HEK293 (cell line): ENCODE measurements around the gene CORO7.

Source experiments
- CTCF ChIA-PET: fragments of 350-600 bp; formaldehyde crosslinking; extraction: SDS; loops from one replicate; lab custom pipeline; 2021; ENCODE audit warnings: antibody characterized with exemption; lab: Yijun Ruan, JAX
- POLR2A ChIA-PET: fragments of 300-600 bp; formaldehyde crosslinking; extraction: SDS; loops from one replicate; lab custom pipeline; 2020; ENCODE audit warnings: antibody characterized with exemption, inconsistent platforms; lab: Yijun Ruan, JAX
- H3K27ac ChIP-seq: fragments of 200-500 bp; sonication (Bioruptor generic); 2 replicates; pipeline ENCODE4 v1.5.1; 2014; ENCODE audit warnings: low read depth, low read length, control low read depth, inconsistent platforms; ENCODE audit errors: extremely low read depth
- H3K36me3 ChIP-seq, 2 experiments: fragments of 200-500 bp in 1 of 2; sonication (Bioruptor generic) in 1 of 2; 1 replicate in 1 of 2; 2 replicates in 1 of 2; pipeline ENCODE4 v1.5.1; 2014 to 2017; ENCODE audit warnings: inconsistent platforms in 2 of 2, low read length in 2 of 2; ENCODE audit not compliant: control insufficient read depth in 2 of 2, insufficient read depth in 1 of 2
- H3K4me1 ChIP-seq: fragments of 200-500 bp; sonication (Bioruptor generic); 2 replicates; pipeline ENCODE4 v1.5.1; 2014; ENCODE audit warnings: mild to moderate bottlenecking, low read length, inconsistent platforms; ENCODE audit not compliant: control insufficient read depth, insufficient read depth
- H3K4me3 ChIP-seq: 2 replicates; pipeline ENCODE4 v1.5.1; 2011; ENCODE audit warnings: low read depth, mild to moderate bottlenecking, control low read depth, low read length, moderate library complexity
- H3K9me3 ChIP-seq: fragments of 200-500 bp; sonication (Bioruptor generic); 2 replicates; pipeline ENCODE4 v1.5.1; 2014; ENCODE audit warnings: low read depth, low read length, inconsistent platforms; ENCODE audit not compliant: control insufficient read depth, insufficient read depth
- HOXA7 ChIP-seq: sonication (generic); formaldehyde crosslinking; IDR thresholded peaks from 2 replicates; pipeline ENCODE4 v1.8.1; 2022; ENCODE audit warnings: missing genetic modification reagents, borderline replicate concordance
- INSM2 ChIP-seq: fragments of 450-650 bp; formaldehyde crosslinking; IDR thresholded peaks from 2 replicates; pipeline ENCODE4 v1.5.1; 2016; ENCODE audit warnings: missing biosample characterization, missing genetic modification characterization
- SCRT2 ChIP-seq: fragments of 450-650 bp; formaldehyde crosslinking; IDR thresholded peaks from 2 replicates; pipeline ENCODE4 v1.5.1; 2016; ENCODE audit warnings: missing biosample characterization, missing genetic modification characterization
- SP3 ChIP-seq: fragments of 450-650 bp; formaldehyde crosslinking; IDR thresholded peaks from 2 replicates; pipeline ENCODE4 v1.5.1; 2016; ENCODE audit warnings: missing biosample characterization, missing genetic modification characterization
- YY1 ChIP-seq: fragments of 450-650 bp; formaldehyde crosslinking; IDR thresholded peaks from 2 replicates; pipeline ENCODE4 v1.5.1; 2018; ENCODE audit warnings: missing biosample characterization, missing genetic modification characterization
- ZBTB7A ChIP-seq: fragments of 450-650 bp; formaldehyde crosslinking; IDR thresholded peaks from 2 replicates; pipeline ENCODE4 v1.5.1; 2016; ENCODE audit warnings: low read depth, missing biosample characterization, missing genetic modification characterization
- ZIC2 ChIP-seq: fragments of 450-650 bp; formaldehyde crosslinking; IDR thresholded peaks from 2 replicates; pipeline ENCODE4 v1.5.1; 2016; ENCODE audit warnings: missing biosample characterization, missing genetic modification characterization
- ZNF214 ChIP-seq: fragments of 450-650 bp; formaldehyde crosslinking; IDR thresholded peaks from 2 replicates; pipeline ENCODE4 v1.5.1; 2017; ENCODE audit warnings: missing biosample characterization, mild to moderate bottlenecking, missing genetic modification characterization, borderline replicate concordance
- ZNF274 ChIP-seq, 2 experiments: fragments of 200-500 bp in 1 of 2; fragments of 450-650 bp in 1 of 2; sonication (Bioruptor generic) in 1 of 2; formaldehyde crosslinking in 1 of 2; IDR thresholded peaks; 2 replicates each; pipeline versions ENCODE4 v1.5.1 to v1.6.1; 2014 to 2016; ENCODE audit warnings: borderline replicate concordance in 1 of 2, inconsistent platforms in 1 of 2, low read length in 1 of 2, missing biosample characterization in 1 of 2, missing genetic modification characterization in 1 of 2
- ZNF292 ChIP-seq: fragments of 450-650 bp; formaldehyde crosslinking; IDR thresholded peaks from 2 replicates; pipeline ENCODE4 v1.5.1; 2016; ENCODE audit warnings: low read depth, missing biosample characterization, missing genetic modification characterization, borderline replicate concordance
- ZNF335 ChIP-seq: fragments of 450-650 bp; formaldehyde crosslinking; conservative IDR thresholded peaks from 2 replicates; pipeline ENCODE4 v1.5.1; 2016; ENCODE audit warnings: missing biosample characterization, missing genetic modification characterization
- ZNF433 ChIP-seq: fragments of 450-650 bp; formaldehyde crosslinking; IDR thresholded peaks from 2 replicates; pipeline ENCODE4 v1.5.1; 2016; ENCODE audit warnings: missing biosample characterization, missing genetic modification characterization, low read depth
- ZNF514 ChIP-seq: fragments of 450-650 bp; formaldehyde crosslinking; IDR thresholded peaks from 2 replicates; pipeline ENCODE4 v1.5.1; 2016; ENCODE audit warnings: missing biosample characterization, missing genetic modification characterization
- ZNF623 ChIP-seq: fragments of 450-650 bp; formaldehyde crosslinking; IDR thresholded peaks from 2 replicates; pipeline ENCODE4 v1.5.1; 2016; ENCODE audit warnings: missing biosample characterization, missing genetic modification characterization
- ZNF654 ChIP-seq: fragments of 450-650 bp; formaldehyde crosslinking; IDR thresholded peaks from 2 replicates; pipeline ENCODE4 v1.5.1; 2016; ENCODE audit warnings: low read depth, missing biosample characterization, missing genetic modification characterization
- ZNF777 ChIP-seq: fragments of 450-650 bp; formaldehyde crosslinking; IDR thresholded peaks from 2 replicates; pipeline ENCODE4 v1.5.1; 2017; ENCODE audit warnings: missing biosample characterization, missing genetic modification characterization, borderline replicate concordance
- ZNF791 ChIP-seq: fragments of 450-650 bp; formaldehyde crosslinking; IDR thresholded peaks from 2 replicates; pipeline ENCODE4 v1.5.1; 2016; ENCODE audit warnings: missing biosample characterization, missing genetic modification characterization
- ZNF837 ChIP-seq: fragments of 450-650 bp; formaldehyde crosslinking; IDR thresholded peaks from 2 replicates; pipeline ENCODE4 v1.5.1; 2016; ENCODE audit warnings: missing biosample characterization, missing genetic modification characterization
- ZXDB ChIP-seq: fragments of 450-650 bp; formaldehyde crosslinking; IDR thresholded peaks from 2 replicates; pipeline ENCODE4 v1.5.1; 2016; ENCODE audit warnings: missing biosample characterization, missing genetic modification characterization
- TF ChIP-seq, protein P1 (sequence below): fragments of 450-650 bp; formaldehyde crosslinking; IDR thresholded peaks from 2 replicates; pipeline ENCODE4 v1.5.1; 2016; ENCODE audit warnings: missing biosample characterization, missing genetic modification characterization, low read depth
- TF ChIP-seq, protein P2 (sequence below): sonication (generic); formaldehyde crosslinking; IDR thresholded peaks from 2 replicates; pipeline ENCODE4 v1.8.1; 2022; ENCODE audit warnings: mild to moderate bottlenecking, moderate library complexity, missing genetic modification reagents
- TF ChIP-seq, protein P3 (sequence below): fragments of 450-650 bp; formaldehyde crosslinking; IDR thresholded peaks from 2 replicates; pipeline ENCODE4 v1.5.1; 2016; ENCODE audit warnings: missing biosample characterization, missing genetic modification characterization, borderline replicate concordance
- TF ChIP-seq, protein P4 (sequence below): fragments of 450-650 bp; formaldehyde crosslinking; IDR thresholded peaks from 2 replicates; pipeline ENCODE4 v1.5.1; 2016; ENCODE audit warnings: missing biosample characterization, missing genetic modification characterization
- TF ChIP-seq, protein P5 (sequence below): fragments of 450-650 bp; formaldehyde crosslinking; IDR thresholded peaks from 2 replicates; pipeline ENCODE4 v1.5.1; 2016; ENCODE audit warnings: missing biosample characterization, missing genetic modification characterization
- TF ChIP-seq, protein P6 (sequence below): fragments of 450-650 bp; formaldehyde crosslinking; IDR thresholded peaks from 2 replicates; pipeline ENCODE4 v1.5.1; 2016; ENCODE audit warnings: missing biosample characterization, missing genetic modification characterization

CORO7 gene

GRCh38 chr16:4452674-4453073 lies 36.3 kb upstream of the CORO7 start (continued):
- TF ChIP-seq, protein P1, sequence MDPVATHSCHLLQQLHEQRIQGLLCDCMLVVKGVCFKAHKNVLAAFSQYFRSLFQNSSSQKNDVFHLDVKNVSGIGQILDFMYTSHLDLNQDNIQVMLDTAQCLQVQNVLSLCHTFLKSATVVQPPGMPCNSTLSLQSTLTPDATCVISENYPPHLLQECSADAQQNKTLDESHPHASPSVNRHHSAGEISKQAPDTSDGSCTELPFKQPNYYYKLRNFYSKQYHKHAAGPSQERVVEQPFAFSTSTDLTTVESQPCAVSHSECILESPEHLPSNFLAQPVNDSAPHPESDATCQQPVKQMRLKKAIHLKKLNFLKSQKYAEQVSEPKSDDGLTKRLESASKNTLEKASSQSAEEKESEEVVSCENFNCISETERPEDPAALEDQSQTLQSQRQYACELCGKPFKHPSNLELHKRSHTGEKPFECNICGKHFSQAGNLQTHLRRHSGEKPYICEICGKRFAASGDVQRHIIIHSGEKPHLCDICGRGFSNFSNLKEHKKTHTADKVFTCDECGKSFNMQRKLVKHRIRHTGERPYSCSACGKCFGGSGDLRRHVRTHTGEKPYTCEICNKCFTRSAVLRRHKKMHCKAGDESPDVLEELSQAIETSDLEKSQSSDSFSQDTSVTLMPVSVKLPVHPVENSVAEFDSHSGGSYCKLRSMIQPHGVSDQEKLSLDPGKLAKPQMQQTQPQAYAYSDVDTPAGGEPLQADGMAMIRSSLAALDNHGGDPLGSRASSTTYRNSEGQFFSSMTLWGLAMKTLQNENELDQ (tag by site-specific recombination), result no peak
- TF ChIP-seq, protein P2, sequence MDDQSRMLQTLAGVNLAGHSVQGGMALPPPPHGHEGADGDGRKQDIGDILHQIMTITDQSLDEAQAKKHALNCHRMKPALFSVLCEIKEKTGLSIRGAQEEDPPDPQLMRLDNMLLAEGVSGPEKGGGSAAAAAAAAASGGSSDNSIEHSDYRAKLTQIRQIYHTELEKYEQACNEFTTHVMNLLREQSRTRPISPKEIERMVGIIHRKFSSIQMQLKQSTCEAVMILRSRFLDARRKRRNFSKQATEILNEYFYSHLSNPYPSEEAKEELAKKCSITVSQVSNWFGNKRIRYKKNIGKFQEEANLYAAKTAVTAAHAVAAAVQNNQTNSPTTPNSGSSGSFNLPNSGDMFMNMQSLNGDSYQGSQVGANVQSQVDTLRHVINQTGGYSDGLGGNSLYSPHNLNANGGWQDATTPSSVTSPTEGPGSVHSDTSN (CRISPR knock-in tag), result no peak
- TF ChIP-seq HOXA7 (CRISPR knock-in tag) (no peak), ZNF433 (tag by site-specific recombination) (no peak), ZNF777 (tag by site-specific recombination) (no peak), ZXDB (tag by site-specific recombination) (no peak)
- TF ChIP-seq, protein P3, sequence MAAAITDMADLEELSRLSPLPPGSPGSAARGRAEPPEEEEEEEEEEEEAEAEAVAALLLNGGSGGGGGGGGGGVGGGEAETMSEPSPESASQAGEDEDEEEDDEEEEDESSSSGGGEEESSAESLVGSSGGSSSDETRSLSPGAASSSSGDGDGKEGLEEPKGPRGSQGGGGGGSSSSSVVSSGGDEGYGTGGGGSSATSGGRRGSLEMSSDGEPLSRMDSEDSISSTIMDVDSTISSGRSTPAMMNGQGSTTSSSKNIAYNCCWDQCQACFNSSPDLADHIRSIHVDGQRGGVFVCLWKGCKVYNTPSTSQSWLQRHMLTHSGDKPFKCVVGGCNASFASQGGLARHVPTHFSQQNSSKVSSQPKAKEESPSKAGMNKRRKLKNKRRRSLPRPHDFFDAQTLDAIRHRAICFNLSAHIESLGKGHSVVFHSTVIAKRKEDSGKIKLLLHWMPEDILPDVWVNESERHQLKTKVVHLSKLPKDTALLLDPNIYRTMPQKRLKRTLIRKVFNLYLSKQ (tag by site-specific recombination), result no peak
- TF ChIP-seq, protein P4, sequence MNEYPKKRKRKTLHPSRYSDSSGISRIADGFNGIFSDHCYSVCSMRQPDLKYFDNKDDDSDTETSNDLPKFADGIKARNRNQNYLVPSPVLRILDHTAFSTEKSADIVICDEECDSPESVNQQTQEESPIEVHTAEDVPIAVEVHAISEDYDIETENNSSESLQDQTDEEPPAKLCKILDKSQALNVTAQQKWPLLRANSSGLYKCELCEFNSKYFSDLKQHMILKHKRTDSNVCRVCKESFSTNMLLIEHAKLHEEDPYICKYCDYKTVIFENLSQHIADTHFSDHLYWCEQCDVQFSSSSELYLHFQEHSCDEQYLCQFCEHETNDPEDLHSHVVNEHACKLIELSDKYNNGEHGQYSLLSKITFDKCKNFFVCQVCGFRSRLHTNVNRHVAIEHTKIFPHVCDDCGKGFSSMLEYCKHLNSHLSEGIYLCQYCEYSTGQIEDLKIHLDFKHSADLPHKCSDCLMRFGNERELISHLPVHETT (tag by site-specific recombination), result no peak
- TF ChIP-seq, protein P5, sequence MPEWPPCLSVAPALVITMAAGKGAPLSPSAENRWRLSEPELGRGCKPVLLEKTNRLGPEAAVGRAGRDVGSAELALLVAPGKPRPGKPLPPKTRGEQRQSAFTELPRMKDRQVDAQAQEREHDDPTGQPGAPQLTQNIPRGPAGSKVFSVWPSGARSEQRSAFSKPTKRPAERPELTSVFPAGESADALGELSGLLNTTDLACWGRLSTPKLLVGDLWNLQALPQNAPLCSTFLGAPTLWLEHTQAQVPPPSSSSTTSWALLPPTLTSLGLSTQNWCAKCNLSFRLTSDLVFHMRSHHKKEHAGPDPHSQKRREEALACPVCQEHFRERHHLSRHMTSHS, result no peak

GRCh38 chr16:4450931-4451519 lies 34.6 kb upstream of the CORO7 start:
- CTCF ChIA-PET, result interaction anchor here (1.0 kb wide), 1 partner anchor 48 kb away, joined by 3 read pairs; no protein-coding TSS in a partner anchor
- TF ChIP-seq ZIC2 (tag by site-specific recombination) (peak; percentile 98), ZNF837 (no peak), ZNF274 (IDR thresholded peaks at IDR 0.05; ENCODE audit: low read length) (no peak), ZNF274 (tag by site-specific recombination; IDR thresholded peaks at IDR 0.05; ENCODE audit: borderline replicate concordance) (no peak), SP3 (tag by site-specific recombination) (no peak), SCRT2 (peak; percentile 45; the same call in 1 of the 2 replicates), ZNF514 (tag by site-specific recombination) (0 out of 2 replicates have a peak, but pooled peaks have one; percentile 7), INSM2 (tag by site-specific recombination) (no peak), ZNF335 (tag by site-specific recombination) (peak; percentile 33), ZNF623 (no peak), ZNF292 (tag by site-specific recombination) (no peak), ZNF214 (tag by site-specific recombination) (no peak), ZNF433 (tag by site-specific recombination) (no peak), ZNF654 (tag by site-specific recombination) (no peak), ZBTB7A (no peak), ZNF791 (no peak), YY1 (tag by site-specific recombination) (no peak)
- TF ChIP-seq, protein P6, sequence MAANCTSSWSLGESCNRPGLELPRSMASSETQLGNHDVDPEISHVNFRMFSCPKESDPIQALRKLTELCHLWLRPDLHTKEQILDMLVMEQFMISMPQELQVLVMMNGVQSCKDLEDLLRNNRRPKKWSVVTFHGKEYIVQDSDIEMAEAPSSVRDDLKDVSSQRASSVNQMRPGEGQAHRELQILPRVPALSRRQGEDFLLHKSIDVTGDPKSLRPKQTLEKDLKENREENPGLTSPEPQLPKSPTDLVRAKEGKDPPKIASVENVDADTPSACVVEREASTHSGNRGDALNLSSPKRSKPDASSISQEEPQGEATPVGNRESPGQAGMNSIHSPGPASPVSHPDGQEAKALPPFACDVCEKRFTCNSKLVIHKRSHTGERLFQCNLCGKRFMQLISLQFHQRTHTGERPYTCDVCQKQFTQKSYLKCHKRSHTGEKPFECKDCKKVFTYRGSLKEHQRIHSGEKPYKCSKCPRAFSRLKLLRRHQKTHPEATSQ (tag by site-specific recombination), result no peak

More at GRCh38 chr16:4450931-4451519, 34.6 kb upstream of the CORO7 start:
- POLR2A ChIA-PET, result interaction anchor here (0.6 kb wide), 1 partner anchor 12 kb away, joined by 5 read pairs; no protein-coding TSS in a partner anchor
- Histone ChIP-seq H3K36me3 (peaks cover 14 to 92% of the 10 kb centered on the region in 2 experiments; a peak in 2 of 3 replicates), H3K9me3 (no peaks in the 10 kb centered on the region), H3K27ac (no peak overlapping the region), H3K4me1 (no peaks in the 10 kb centered on the region), H3K4me3 (no peak overlapping the region)
